Prostate gland (tissue), 2 donors: ENCODE data around the gene SNAPC4.

Experiments
- POLR2A ChIP-seq: fragments of 450-650 bp; IDR thresholded peaks from one replicate; pipeline ENCODE4 v1.6.1; 2016; ENCODE audit warnings: antibody characterized with exemption, mild to moderate bottlenecking
- POLR2AphosphoS5 ChIP-seq: sonication (generic); formaldehyde crosslinking; IDR thresholded peaks from one replicate; pipeline ENCODE4 v1.6.1; 2017; ENCODE audit warnings: antibody characterized with exemption
- TF ChIP-seq, protein P1 (sequence below), 4 experiments: fragments of 200-600 bp in 2 of 4; fragments of 450-650 bp in 2 of 4; sonication (generic) in 2 of 4; IDR thresholded peaks; 1 replicate in 3 of 4; 2 replicates in 1 of 4; pipeline ENCODE4 v1.5.1; 2016 to 2019; ENCODE audit warnings: antibody characterized with exemption in 4 of 4, mild to moderate bottlenecking in 2 of 4, moderate library complexity in 2 of 4

GRCh38 chr9:136441681-136442245, 41.8 kb upstream of the SNAPC4 start:
- no peak for TF ChIP-seq POLR2AphosphoS5
- TF ChIP-seq, protein P1, sequence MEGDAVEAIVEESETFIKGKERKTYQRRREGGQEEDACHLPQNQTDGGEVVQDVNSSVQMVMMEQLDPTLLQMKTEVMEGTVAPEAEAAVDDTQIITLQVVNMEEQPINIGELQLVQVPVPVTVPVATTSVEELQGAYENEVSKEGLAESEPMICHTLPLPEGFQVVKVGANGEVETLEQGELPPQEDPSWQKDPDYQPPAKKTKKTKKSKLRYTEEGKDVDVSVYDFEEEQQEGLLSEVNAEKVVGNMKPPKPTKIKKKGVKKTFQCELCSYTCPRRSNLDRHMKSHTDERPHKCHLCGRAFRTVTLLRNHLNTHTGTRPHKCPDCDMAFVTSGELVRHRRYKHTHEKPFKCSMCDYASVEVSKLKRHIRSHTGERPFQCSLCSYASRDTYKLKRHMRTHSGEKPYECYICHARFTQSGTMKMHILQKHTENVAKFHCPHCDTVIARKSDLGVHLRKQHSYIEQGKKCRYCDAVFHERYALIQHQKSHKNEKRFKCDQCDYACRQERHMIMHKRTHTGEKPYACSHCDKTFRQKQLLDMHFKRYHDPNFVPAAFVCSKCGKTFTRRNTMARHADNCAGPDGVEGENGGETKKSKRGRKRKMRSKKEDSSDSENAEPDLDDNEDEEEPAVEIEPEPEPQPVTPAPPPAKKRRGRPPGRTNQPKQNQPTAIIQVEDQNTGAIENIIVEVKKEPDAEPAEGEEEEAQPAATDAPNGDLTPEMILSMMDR (IDR thresholded peaks at IDR 0.05): no peak
- no peak for TF ChIP-seq POLR2A
